Stomach (tissue), 19 donors: Measurements from ENCODE around the gene APOH. TPM values are rescaled to one million over a fixed set of nuclear protein-coding genes. Genes with fewer than 3 reads are reported as not detected.
A peak's percentile ranks its signal among the peaks of the same experiment; 100 is the strongest.

Experiments used
- DNase-seq, 2 donors: peaks; one replicate each; pipeline versions ENCODE4 v3.0.0 to v3.0.0-alpha.2; 2013 to 2019
- H3K27ac ChIP-seq, 5 donors: fragments of 200-600 bp in 4 of 5; sonication (generic) in 4 of 5; one replicate each; pipeline ENCODE4 v1.5.1; 2013 to 2019; ENCODE audit warnings: mild to moderate bottlenecking in 1 of 5, moderate library complexity in 1 of 5
- H3K27me3 ChIP-seq, 3 donors: fragments of 200-600 bp; sonication (generic); one replicate each; pipeline ENCODE4 v1.5.1; 2017 to 2019; ENCODE audit warnings: mixed run types in 1 of 3
- H3K36me3 ChIP-seq, 4 donors: fragments of 200-600 bp; sonication (generic); 1 replicate in 3 of 4; 2 replicates in 1 of 4; pipeline ENCODE4 v1.5.1; 2016 to 2019
- H3K4me1 ChIP-seq, 4 donors: fragments of 200-600 bp; sonication (generic); one replicate each; pipeline ENCODE4 v1.5.1; 2016 to 2019
- H3K4me3 ChIP-seq, 4 donors: fragments of 200-600 bp; sonication (generic) in 3 of 4; one replicate each; pipeline ENCODE4 v1.5.1; 2016 to 2019; ENCODE audit warnings: mild to moderate bottlenecking in 1 of 4
- H3K9me3 ChIP-seq, 4 donors: fragments of 200-600 bp; sonication (generic); one replicate each; pipeline ENCODE4 v1.5.1; 2016 to 2019
- CTCF ChIP-seq, 7 experiments: fragments of 450-650 bp in 4 of 7; fragments of 200-600 bp in 3 of 7; sonication (generic) in 3 of 7; IDR thresholded peaks; one replicate each; pipeline ENCODE4 v1.5.1; 2016 to 2019; ENCODE audit warnings: antibody characterized with exemption in 7 of 7, control low read depth in 2 of 7, mild to moderate bottlenecking in 1 of 7
- EP300 ChIP-seq: sonication (generic); formaldehyde crosslinking; IDR thresholded peaks from one replicate; pipeline ENCODE4 v1.6.1; 2017; ENCODE audit warnings: antibody characterized with exemption
- POLR2A ChIP-seq, 4 donors: fragments of 450-650 bp; IDR thresholded peaks; one replicate each; pipeline ENCODE4 v1.6.1; 2016; ENCODE audit warnings: antibody characterized with exemption in 4 of 4, control low read depth in 2 of 4, mild to moderate bottlenecking in 1 of 4, moderate library complexity in 1 of 4
- POLR2AphosphoS5 ChIP-seq, 3 donors: sonication (generic); formaldehyde crosslinking; IDR thresholded peaks; one replicate each; pipeline ENCODE4 v1.6.1; 2016; ENCODE audit warnings: antibody characterized with exemption in 3 of 3
- WGBS, 5 donors: extraction: QIAGEN DNeasy Blood & Tissue Kit in 3 of 5; methylation state at CpG; one replicate each; pipeline versions ENCODE4 v1.1.5 to v1.1.7; 2013 to 2018; 5-methylcytosine and 5-hydroxymethylcytosine counted together
- intact Hi-C: fragments of 100-400 bp; cut with DNase I; formaldehyde crosslinking; loops from one replicate; pipeline ENCODE4 v1.15.1; 2023; ENCODE audit warnings: low total_unique reads
- long read RNA-seq, 10 donors: transcript quantifications; one replicate each; lab custom pipeline, GENCODE V29; 2026
- polyA plus RNA-seq, 3 donors: library from polyadenylated mRNA; stranded (reverse); fragments of 200-250 nt; gene quantifications; one replicate each; pipeline ENCODE4 v1.2.3, GENCODE V29; 2013
- total RNA-seq, 5 donors: library from RNA; depleted of rRNA; stranded (reverse); fragments of >200 nt; gene quantifications; one replicate each; pipeline versions ENCODE4 v1.1.0 to v1.2.3, GENCODE V29; 2014 to 2016
- donor health status: healthy with polysubstance abuse.
- donor health status: Bipolar disorder and iron deficiency.
- donor health status: healthy.

APOH gene, protein sequence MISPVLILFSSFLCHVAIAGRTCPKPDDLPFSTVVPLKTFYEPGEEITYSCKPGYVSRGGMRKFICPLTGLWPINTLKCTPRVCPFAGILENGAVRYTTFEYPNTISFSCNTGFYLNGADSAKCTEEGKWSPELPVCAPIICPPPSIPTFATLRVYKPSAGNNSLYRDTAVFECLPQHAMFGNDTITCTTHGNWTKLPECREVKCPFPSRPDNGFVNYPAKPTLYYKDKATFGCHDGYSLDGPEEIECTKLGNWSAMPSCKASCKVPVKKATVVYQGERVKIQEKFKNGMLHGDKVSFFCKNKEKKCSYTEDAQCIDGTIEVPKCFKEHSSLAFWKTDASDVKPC
- total RNA-seq (10 to 100 TPM in 1 of 5 donors, 1 to 10 TPM in 1, not detected in 3; 3.7 to 22.8 TPM), polyA plus RNA-seq (1 to 10 TPM in 2 of 3 donors, under 1 TPM in 1; 0.87 to 2.0 (median 1.6) TPM)
- long read RNA-seq, donor 1, result 0 reads
- long read RNA-seq, donor 2, result 0 reads
- long read RNA-seq, donor 3, result 0 reads
- long read RNA-seq, donor 4, partial matches to known transcripts, result 0 of 1 reads
- long read RNA-seq, donor 4, other reads (novel, unspliced or antisense), result 0 of 1 reads
- long read RNA-seq, donor 5, partial matches to known transcripts, result 0 of 2 reads
- long read RNA-seq, donor 5, other reads (novel, unspliced or antisense), result 0 of 2 reads
- long read RNA-seq, donor 6, partial matches to known transcripts, result 0 of 1 reads
- long read RNA-seq, donor 6, other reads (novel, unspliced or antisense), result 0 of 1 reads
- long read RNA-seq, donor 7, result 0 reads
- long read RNA-seq, donor 8, transcript APOH-201 (8 exons, 1,176 nt), result major isoform, 5 of 5 reads
- long read RNA-seq, donor 8, partial matches to known transcripts, result 0 of 5 reads
- long read RNA-seq, donor 8, other reads (novel, unspliced or antisense), result 0 of 5 reads
- long read RNA-seq, donor 9, result 0 reads
- long read RNA-seq, donor 10, partial matches to known transcripts, result 0 of 1 reads
- long read RNA-seq, donor 10, other reads (novel, unspliced or antisense), result 0 of 1 reads

- DNase-seq, result peak in 1 of 2 donors; percentile 21
- H3K4me1 ChIP-seq, result peaks cover 0 to 9% (median 4%) of the 10 kb centered on the region in 4 donors
- no peaks in the 10 kb centered on the region for H3K9me3 ChIP-seq
- intact Hi-C loops, result no loop called here
- TF ChIP-seq CTCF (IDR thresholded peaks at IDR 0.05) (no peak), EP300 (no peak), POLR2AphosphoS5 (IDR thresholded peaks at IDR 0.05) (no peak), POLR2A (IDR thresholded peaks at IDR 0.05) (no peak)
- no peaks in the 10 kb centered on the region for H3K27me3 ChIP-seq
- H3K27ac ChIP-seq, result no peak within 1 kb of the TSS
- no peaks in the 10 kb centered on the region for H3K36me3 ChIP-seq
- WGBS, 5 donors, result 56 to 73% (median 61%) methylated on average over 20 of the region's 20 CpGs
- H3K4me3 ChIP-seq, result no peak within 1 kb of the TSS
These were observed at the start of gene APOH for GRCh38 chr17:66228887-66229782. Gene APOH (minus strand): TSS chr17:66229415. CDS start chr17:66229379, 36 bp downstream.

- Histone ChIP-seq H3K4me1 (peaks cover 0 to 15% (median 4%) of the 10 kb centered on the region in 4 donors), H3K9me3 (no peaks in the 10 kb centered on the region), H3K27me3 (no peaks in the 10 kb centered on the region), H3K36me3 (no peaks in the 10 kb centered on the region), H3K4me3 (no peak overlapping the region), H3K27ac (no peak overlapping the region)
- TF ChIP-seq POLR2AphosphoS5 (IDR thresholded peaks at IDR 0.05), result no peak
- TF ChIP-seq EP300, result no peak
- no peak for TF ChIP-seq CTCF (IDR thresholded peaks at IDR 0.05)
- no peak for TF ChIP-seq POLR2A (IDR thresholded peaks at IDR 0.05)
- 93 to 100% (median 95%) methylated on average over 2 of the region's 2 CpGs for WGBS, 5 donors
- intact Hi-C loops, result no loop called here
- no peak for DNase-seq
These were observed 48.0 kb upstream of the APOH start for GRCh38 chr17:66277191-66277590.

GRCh38 chr17:66276328-66276937, 47.2 kb upstream of the APOH start:
- TF ChIP-seq EP300, result no peak
- TF ChIP-seq POLR2AphosphoS5 (IDR thresholded peaks at IDR 0.05), result no peak
- TF ChIP-seq POLR2A (IDR thresholded peaks at IDR 0.05), result no peak
- no peak for TF ChIP-seq CTCF (IDR thresholded peaks at IDR 0.05)
- Histone ChIP-seq H3K4me3 (no peak overlapping the region), H3K27ac (peak overlapping the region in 1 of 5 donors; percentile 40), H3K4me1 (peaks cover 0 to 15% (median 4%) of the 10 kb centered on the region in 4 donors), H3K27me3 (no peaks in the 10 kb centered on the region), H3K9me3 (peaks cover 0 to 5% (median 4%) of the 10 kb centered on the region in 4 donors), H3K36me3 (no peaks in the 10 kb centered on the region)
- 84 to 90% (median 86%) methylated on average over 3 of the region's 3 CpGs for WGBS, 5 donors
- DNase-seq, result no peak
- intact Hi-C loops, result no loop called here
